Peyer's patch (tissue), 4 donors: Measurements from ENCODE around the gene DAAM2.

Experiments
- CTCF ChIP-seq, 6 experiments: fragments of 450-650 bp in 4 of 6; fragments of 200-600 bp in 2 of 6; sonication (generic) in 1 of 6; IDR thresholded peaks; one replicate each; pipeline ENCODE4 v1.5.1; 2017 to 2019; ENCODE audit warnings: antibody characterized with exemption in 6 of 6, mild to moderate bottlenecking in 3 of 6, moderate library complexity in 1 of 6
- POLR2A ChIP-seq, 2 donors: fragments of 450-650 bp; IDR thresholded peaks; one replicate each; pipeline ENCODE4 v1.5.1; 2017; ENCODE audit warnings: antibody characterized with exemption in 2 of 2, mild to moderate bottlenecking in 2 of 2, moderate library complexity in 2 of 2

- no peak for TF ChIP-seq CTCF (IDR thresholded peaks at IDR 0.05)
- no peak for TF ChIP-seq POLR2A (IDR thresholded peaks at IDR 0.05)
Observed at GRCh38 chr6:39876111-39876510, 83.9 kb downstream of the DAAM2 start.
